GM12878 (cell line): Measurements from ENCODE around the gene NGRN. TPM values are rescaled to one million over a fixed set of nuclear protein-coding genes. Genes with fewer than 3 reads are reported as not detected.

Experiments used
- ATAC-seq: fragments of 200-7000 bp; cut with Tn5 transposase; 3 replicates; pipeline ENCODE4 v1.9.1; 2020; ENCODE audit warnings: mild to moderate bottlenecking, moderate library complexity
- Bru-seq: library from RNA; stranded (reverse); fragments of 400-500 nt; gene quantifications from one replicate; lab custom pipeline; 2021; lab: Mats Ljungman, UMichigan
- BruChase-seq, 2 experiments: library from RNA; stranded (reverse); fragments of 400-500 nt; gene quantifications; one replicate each; lab custom pipeline; 2021; lab: Mats Ljungman, UMichigan
- BruUV-seq: library from RNA; stranded (reverse); fragments of 400-500 nt; replicated peaks from 2 replicates; lab custom pipeline; 2021; lab: Mats Ljungman, UMichigan
- CTCF ChIA-PET: fragments of 300-600 bp; sonication (Branson Sonifier 250); formaldehyde crosslinking; extraction: SDS; loops from one replicate; lab custom pipeline; 2021; ENCODE audit warnings: inconsistent platforms; lab: Yijun Ruan, JAX
- POLR2A ChIA-PET: fragments of 350-600 bp; formaldehyde crosslinking; extraction: SDS; loops from one replicate; lab custom pipeline; 2021; ENCODE audit warnings: inconsistent platforms; lab: Charles Lee
- RAD21 ChIA-PET: fragments of 300-600 bp; sonication (Branson Sonifier 250); formaldehyde crosslinking; loops from one replicate; lab custom pipeline; 2023; ENCODE audit warnings: antibody characterized with exemption; ENCODE audit not compliant: unreplicated experiment; lab: Charles Lee
- SMC1A ChIA-PET: fragments of 300-600 bp; sonication (Branson Sonifier 250); formaldehyde crosslinking; loops from one replicate; lab custom pipeline; 2023; ENCODE audit not compliant: unreplicated experiment, uncharacterized antibody; lab: Charles Lee
- DNase-seq: peaks from one replicate; pipeline ENCODE4 v3.0.0-alpha.2; 2011; ENCODE audit warnings: low read depth, low spot score
- FAIRE-seq: peaks from 3 replicates; lab custom pipeline; 2011; peaks lifted over from hg19 to GRCh38; lab: Jason Lieb, UNC
- H2AFZ ChIP-seq: 2 replicates; pipeline ENCODE4 v1.6.0; 2011; ENCODE audit warnings: low read depth, low read length, control low read depth; ENCODE audit not compliant: control insufficient read depth
- H3K27ac ChIP-seq: 2 replicates; pipeline ENCODE4 v1.5.1; 2011; ENCODE audit warnings: control low read depth; ENCODE audit not compliant: control insufficient read depth, insufficient read depth
- H3K27me3 ChIP-seq, 2 experiments: replicated peaks in 1 of 2; 2 replicates each; pipeline versions ENCODE4 v1.6.0 to v1.6.1; 2011; ENCODE audit warnings: low read length in 1 of 2; ENCODE audit not compliant: control insufficient read depth in 2 of 2, insufficient read depth in 2 of 2
- H3K36me3 ChIP-seq, 2 experiments: 2 replicates each; pipeline ENCODE4 v1.5.1; 2011; ENCODE audit warnings: low read length in 1 of 2; ENCODE audit not compliant: control insufficient read depth in 2 of 2, insufficient read depth in 2 of 2
- H3K4me1 ChIP-seq: 2 replicates; pipeline ENCODE4 v1.6.1; 2011; ENCODE audit warnings: mild to moderate bottlenecking, low read length, moderate library complexity, mixed read lengths; ENCODE audit not compliant: control insufficient read depth, insufficient read depth
- H3K4me2 ChIP-seq: 2 replicates; pipeline ENCODE4 v1.6.0; 2011; ENCODE audit warnings: control low read depth; ENCODE audit not compliant: control insufficient read depth, insufficient read depth
- H3K4me3 ChIP-seq: fragments of 200-600 bp; sonication (generic); 2 replicates; pipeline ENCODE4 v1.5.1; 2016
- H3K79me2 ChIP-seq: 2 replicates; pipeline ENCODE4 v1.6.0; 2011; ENCODE audit warnings: low read length; ENCODE audit not compliant: control insufficient read depth, insufficient read depth
- H3K9ac ChIP-seq: 2 replicates; pipeline ENCODE4 v1.8.0; 2011; ENCODE audit warnings: low read length, control low read depth, mixed read lengths; ENCODE audit not compliant: control insufficient read depth, insufficient read depth
- H3K9me3 ChIP-seq: replicated peaks from 3 replicates; pipeline ENCODE4 v1.5.1; 2011; ENCODE audit warnings: mild to moderate bottlenecking, low read length; ENCODE audit not compliant: control insufficient read depth, insufficient read depth
- H4K20me1 ChIP-seq: 2 replicates; pipeline ENCODE4 v1.6.0; 2011; ENCODE audit not compliant: control insufficient read depth, insufficient read depth
- ATF7 ChIP-seq: fragments of 450-650 bp; IDR thresholded peaks from 2 replicates; pipeline ENCODE4 v1.6.1; 2016; ENCODE audit warnings: low read depth, mild to moderate bottlenecking
- BHLHE40 ChIP-seq, 2 experiments: fragments of 450-650 bp in 1 of 2; IDR thresholded peaks; 2 replicates each; pipeline ENCODE4 v1.6.1; 2011 to 2017; ENCODE audit warnings: low read depth in 2 of 2, borderline replicate concordance in 1 of 2, improper control_type of control experiment in 1 of 2, low read length in 1 of 2, mild to moderate bottlenecking in 1 of 2
- EGR1 ChIP-seq, 2 experiments: IDR thresholded peaks; 1 replicate in 1 of 2; 2 replicates in 1 of 2; pipeline ENCODE4 v1.6.1; 2011 to 2012; ENCODE audit warnings: low read depth in 2 of 2, low read length in 2 of 2, borderline replicate concordance in 1 of 2, mild to moderate bottlenecking in 1 of 2, moderate library complexity in 1 of 2
- HSF1 ChIP-seq: fragments of 150-350 bp; IDR thresholded peaks from 2 replicates; pipeline ENCODE4 v1.6.1; 2014; ENCODE audit warnings: mild to moderate bottlenecking, low read depth, low read length
- KLF5 ChIP-seq: fragments of 450-650 bp; IDR thresholded peaks from 2 replicates; pipeline ENCODE4 v1.6.1; 2014; ENCODE audit warnings: mild to moderate bottlenecking; ENCODE audit not compliant: partially characterized antibody
- MYB ChIP-seq: fragments of 150-350 bp; IDR thresholded peaks from 2 replicates; pipeline ENCODE4 v1.6.1; 2014; ENCODE audit warnings: mild to moderate bottlenecking, low read depth, low read length, borderline replicate concordance
- TARDBP ChIP-seq: IDR thresholded peaks from 2 replicates; pipeline ENCODE4 v1.6.1; 2016; ENCODE audit warnings: borderline replicate concordance
- TBL1XR1 ChIP-seq: IDR thresholded peaks from 2 replicates; pipeline ENCODE4 v1.6.1; 2012; ENCODE audit warnings: low read depth, low read length, improper control_type of control experiment
- WRNIP1 ChIP-seq: IDR thresholded peaks from 2 replicates; pipeline ENCODE4 v1.6.1; 2011; ENCODE audit warnings: low read depth, low read length, improper control_type of control experiment, borderline replicate concordance
- ZZZ3 ChIP-seq: IDR thresholded peaks from 2 replicates; pipeline ENCODE4 v1.6.1; 2011; ENCODE audit warnings: low read depth; ENCODE audit not compliant: control insufficient read depth, insufficient read length
- WGBS: methylation state at CpG from one replicate; pipeline ENCODE4 v1.1.6; 2016; ENCODE audit warnings: low lambda C conversion rate; ENCODE audit not compliant: insufficient replicate concordance, insufficient coverage; ENCODE audit errors: missing lambda C conversion rate; 5-methylcytosine and 5-hydroxymethylcytosine counted together
- in situ Hi-C: fragments of 300-500 bp; cut with MboI; formaldehyde crosslinking; loops from 9 replicates; pipeline ENCODE4 v1.14.3; 2018; ENCODE audit warnings: mixed read lengths
- intact Hi-C: fragments of 100-400 bp; cut with micrococcal nuclease; formaldehyde crosslinking; loops from one replicate; pipeline ENCODE4 v1.14.2; 2022; ENCODE audit not compliant: unreplicated experiment
- long read RNA-seq, 2 experiments: library from polyadenylated mRNA; unstranded; transcript quantifications; one replicate each; pipeline ENCODE4 v2.0.0, GENCODE V29; 2019 to 2020
- polyA minus RNA-seq, 3 experiments: library from RNA; depleted of rRNA, polyadenylated mRNA; stranded (reverse); fragments of >200 nt; gene quantifications; 2 replicates each; pipeline ENCODE4 v1.2.3, GENCODE V29; 2011
- polyA plus RNA-seq, 11 experiments: library from polyadenylated mRNA; depleted of rRNA in 4 of 11; unstranded in 6 of 11; stranded (reverse) in 5 of 11; fragments of >200 nt; fragmentation: Nextera tagmentation in 4 of 11; fragmentation: Illumina TruSeq in 1 of 11; extraction: Ambion mirVana in 4 of 11; extraction: Trizol in 1 of 11; gene quantifications; 1 replicate in 1 of 11; 2 replicates in 10 of 11; pipeline versions ENCODE4 v1.2.1 to v1.2.3, GENCODE V29; 2011 to 2016; ENCODE audit warnings: inconsistent platforms in 2 of 11, missing spikeins in 2 of 11, low read depth in 1 of 11
- total RNA-seq, 4 experiments: library from RNA; depleted of rRNA in 3 of 4; stranded (reverse); fragments of >200 nt in 3 of 4; fragmentation: Illumina TruSeq in 1 of 4; extraction: Trizol in 1 of 4; gene quantifications; 2 replicates each; pipeline versions ENCODE4 v1.2.1 to v1.2.3, GENCODE V29; 2013 to 2021
- TF ChIP-seq, protein P1 (sequence below): fragments of 450-650 bp; IDR thresholded peaks from 2 replicates; pipeline ENCODE4 v1.6.1; 2017; ENCODE audit warnings: mild to moderate bottlenecking, low read depth, inconsistent platforms; ENCODE audit not compliant: poor library complexity, severe bottlenecking
- TF ChIP-seq, protein P2 (sequence below): fragments of 450-650 bp; IDR thresholded peaks from 2 replicates; pipeline ENCODE4 v1.6.1; 2016; ENCODE audit warnings: mild to moderate bottlenecking

The NGRN gene
- 17.2 and 19.9 TPM in 2 replicates for total RNA-seq (2013; cell fraction: nucleolus; rRNA removed)
- 22.9 and 26.0 TPM in 2 replicates for total RNA-seq (2014; rRNA removed)
- total RNA-seq (2014; rRNA removed; fragmentation: Illumina TruSeq; extraction: Trizol), result 17.8 and 18.2 TPM in 2 replicates
- 22.9 and 25.7 TPM in 2 replicates for total RNA-seq (2021)
- 11.0 TPM for polyA plus RNA-seq (2011; ENCODE audit: low read depth)
- 28.4 and 29.5 TPM in 2 replicates for polyA plus RNA-seq (2011; rRNA removed)
- 19.3 and 20.9 TPM in 2 replicates for polyA plus RNA-seq (2011; cell fraction: cytosol; rRNA removed)
- 16.1 and 17.5 TPM in 2 replicates for polyA plus RNA-seq (2011; cell fraction: nucleus; rRNA removed)
- 13.8 and 14.7 TPM in 2 replicates for polyA plus RNA-seq (2012)
- polyA plus RNA-seq (2014; fragmentation: Illumina TruSeq; extraction: Trizol), result 18.3 and 20.8 TPM in 2 replicates
- 10 to 100 TPM in 1 of 2 experiments, 1 to 10 TPM in 1; 5.8 to 11.2 TPM for polyA plus RNA-seq (2014; fragmentation: Nextera tagmentation; extraction: Ambion mirVana)
- 22.2 and 23.6 TPM in 2 replicates for polyA plus RNA-seq (2014; rRNA removed)
- polyA plus RNA-seq (2016; fragmentation: Nextera tagmentation; extraction: Ambion mirVana), result 10 to 100 TPM; 29.2 to 31.3 TPM
- polyA minus RNA-seq (2011; rRNA and poly(A)+ RNA removed), result 14.7 and 17.3 TPM in 2 replicates
- polyA minus RNA-seq (2011; cell fraction: cytosol; rRNA and poly(A)+ RNA removed), result 4.0 and 5.6 TPM in 2 replicates
- polyA minus RNA-seq (2011; cell fraction: nucleus; rRNA and poly(A)+ RNA removed), result 5.7 and 11.4 TPM in 2 replicates
- Bru-seq, nascent RNA, result percentile 78 among the genes with signal in this experiment
- BruChase-seq, experiment 1, labeled RNA remaining after a 6-hour chase, result percentile 71 among the genes with signal in this experiment
- percentile 79 among the genes with signal in this experiment for BruChase-seq, experiment 2, labeled RNA remaining after a 2-hour chase
- long read RNA-seq, experiment 1, full-length matches to known transcripts, result 62 of 62 reads
- long read RNA-seq, experiment 1, partial matches to known transcripts, result 0 of 62 reads
- long read RNA-seq, experiment 1, other reads (novel, unspliced or antisense), result 0 of 62 reads
- long read RNA-seq, experiment 2, full-length matches to known transcripts, result 178 of 183 reads
- long read RNA-seq, experiment 2, partial matches to known transcripts, result 2 of 183 reads
- long read RNA-seq, experiment 2, other reads (novel, unspliced or antisense), result 3 of 183 reads

- Histone ChIP-seq H4K20me1 (no peaks in the 10 kb centered on the region), H3K36me3 (no peaks in the 10 kb centered on the region), H3K79me2 (peaks cover 43% of the 10 kb centered on the region), H2AFZ (peak within 1 kb of the TSS; percentile 95), H3K27me3 (no peaks in the 10 kb centered on the region), H3K9me3 (no peaks in the 10 kb centered on the region), H3K9ac (peak within 1 kb of the TSS; percentile 82), H3K4me2 (peak within 1 kb of the TSS; percentile 83), H3K27ac (peak within 1 kb of the TSS; percentile 87), H3K4me3 (peak within 1 kb of the TSS; percentile 82), H3K4me1 (peaks cover 13% of the 10 kb centered on the region)
- ATAC-seq (peak; percentile 91), FAIRE-seq (peak; percentile 91), DNase-seq (peak; percentile 69)
- ChIA-PET POLR2A (interaction anchor here (0.6 to 1.2 kb wide), 6 partner anchors 32 to 104 kb away, joined by 3 to 16 read pairs (median 4); partner anchors contain the start of genes CIB1 and GDPGP1), SMC1A (interaction anchor here (0.6 to 1.1 kb wide), 3 partner anchors 30 to 114 kb away, joined by 3 read pairs; no protein-coding TSS in a partner anchor), RAD21 (interaction anchor here (0.7 to 4.0 kb wide), 4 partner anchors 21 to 108 kb away, joined by 3 to 47 read pairs (median 4); partner anchors contain the start of genes CIB1 and GDPGP1), CTCF (interaction anchor here (0.7 to 1.0 kb wide), 4 partner anchors 21 to 666 kb away, joined by 3 to 8 read pairs (median 3); partner anchors contain the start of genes CIB1 and GDPGP1)
- WGBS, result under 1% methylated on average over 54 of the region's 59 CpGs
- intact Hi-C loops, result no loop called here
- in situ Hi-C loops, result no loop called here
- BruUV-seq, result TSS peak; percentile 99
- 0 out of 2 replicates have a peak, but pooled peaks have one; percentile 17 for TF ChIP-seq TBL1XR1
- no peak for TF ChIP-seq KLF5
- no peak for TF ChIP-seq WRNIP1
- TF ChIP-seq MYB, result no peak
- TF ChIP-seq ATF7, result peak; percentile 46; the same call in 1 of the 2 replicates
- TF ChIP-seq, protein P1, sequence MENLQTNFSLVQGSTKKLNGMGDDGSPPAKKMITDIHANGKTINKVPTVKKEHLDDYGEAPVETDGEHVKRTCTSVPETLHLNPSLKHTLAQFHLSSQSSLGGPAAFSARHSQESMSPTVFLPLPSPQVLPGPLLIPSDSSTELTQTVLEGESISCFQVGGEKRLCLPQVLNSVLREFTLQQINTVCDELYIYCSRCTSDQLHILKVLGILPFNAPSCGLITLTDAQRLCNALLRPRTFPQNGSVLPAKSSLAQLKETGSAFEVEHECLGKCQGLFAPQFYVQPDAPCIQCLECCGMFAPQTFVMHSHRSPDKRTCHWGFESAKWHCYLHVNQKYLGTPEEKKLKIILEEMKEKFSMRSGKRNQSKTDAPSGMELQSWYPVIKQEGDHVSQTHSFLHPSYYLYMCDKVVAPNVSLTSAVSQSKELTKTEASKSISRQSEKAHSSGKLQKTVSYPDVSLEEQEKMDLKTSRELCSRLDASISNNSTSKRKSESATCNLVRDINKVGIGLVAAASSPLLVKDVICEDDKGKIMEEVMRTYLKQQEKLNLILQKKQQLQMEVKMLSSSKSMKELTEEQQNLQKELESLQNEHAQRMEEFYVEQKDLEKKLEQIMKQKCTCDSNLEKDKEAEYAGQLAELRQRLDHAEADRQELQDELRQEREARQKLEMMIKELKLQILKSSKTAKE, result peak; percentile 49
- TF ChIP-seq TARDBP, result no peak
- peak; percentile 1 to 50; a peak in 2 of 3 replicates for TF ChIP-seq EGR1 (IDR thresholded peaks at IDR 0.05; ENCODE audit: borderline replicate concordance in 1 of 2, low read depth in 2 of 2, low read length in 2 of 2)
- TF ChIP-seq ZZZ3, result no peak
- TF ChIP-seq HSF1, result no peak
- TF ChIP-seq, protein P2, sequence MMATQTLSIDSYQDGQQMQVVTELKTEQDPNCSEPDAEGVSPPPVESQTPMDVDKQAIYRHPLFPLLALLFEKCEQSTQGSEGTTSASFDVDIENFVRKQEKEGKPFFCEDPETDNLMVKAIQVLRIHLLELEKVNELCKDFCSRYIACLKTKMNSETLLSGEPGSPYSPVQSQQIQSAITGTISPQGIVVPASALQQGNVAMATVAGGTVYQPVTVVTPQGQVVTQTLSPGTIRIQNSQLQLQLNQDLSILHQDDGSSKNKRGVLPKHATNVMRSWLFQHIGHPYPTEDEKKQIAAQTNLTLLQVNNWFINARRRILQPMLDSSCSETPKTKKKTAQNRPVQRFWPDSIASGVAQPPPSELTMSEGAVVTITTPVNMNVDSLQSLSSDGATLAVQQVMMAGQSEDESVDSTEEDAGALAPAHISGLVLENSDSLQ, result peak; percentile 88
- peak in 1 of 2 experiments; percentile 66; a peak in 1 of 4 replicates for TF ChIP-seq BHLHE40 (IDR thresholded peaks at IDR 0.05; ENCODE audit: borderline replicate concordance in 1 of 2, low read depth in 2 of 2, low read length in 1 of 2)
Observed at GRCh38 chr15:90265271-90266060, at the start of gene NGRN. TSS of gene NGRN (plus strand) at chr15:90265672. CDS start at chr15:90265713, 41 bp downstream.
